Large intestine (tissue), 3 donors: Measurements from ENCODE around the gene KCNK7. TPM values are rescaled to one million over a fixed set of nuclear protein-coding genes. Genes with fewer than 3 reads are reported as not detected.

Source experiments
- DNase-seq, 2 donors: peaks; one replicate each; pipeline versions ENCODE4 v3.0.0 to v3.0.0-alpha.2; 2013
- H3K27ac ChIP-seq: one replicate; pipeline ENCODE4 v1.5.1; 2013; ENCODE audit warnings: low read length
- H3K27me3 ChIP-seq: 2 replicates; pipeline ENCODE4 v1.6.1; 2013; ENCODE audit warnings: low read length; ENCODE audit not compliant: control insufficient read depth, insufficient read depth
- H3K36me3 ChIP-seq: 2 replicates; pipeline ENCODE4 v1.6.1; 2013; ENCODE audit warnings: low read length; ENCODE audit not compliant: control insufficient read depth, insufficient read depth
- H3K4me1 ChIP-seq: one replicate; pipeline ENCODE4 v1.6.1; 2013; ENCODE audit warnings: low read length; ENCODE audit not compliant: control insufficient read depth, insufficient read depth
- H3K4me3 ChIP-seq: one replicate; pipeline ENCODE4 v1.5.1; 2013; ENCODE audit warnings: low read length
- H3K9me3 ChIP-seq: one replicate; pipeline ENCODE4 v1.6.1; 2013; ENCODE audit warnings: mild to moderate bottlenecking, low read depth, low read length, moderate library complexity; ENCODE audit not compliant: control insufficient read depth
- WGBS: methylation state at CpG from one replicate; pipeline ENCODE4 v1.1.5; 2013; ENCODE audit warnings: low lambda C conversion rate; ENCODE audit not compliant: insufficient coverage; 5-methylcytosine and 5-hydroxymethylcytosine counted together
- polyA plus RNA-seq: library from polyadenylated mRNA; unstranded; fragments of 120-200 nt; gene quantifications from one replicate; pipeline ENCODE4 v1.2.1, GENCODE V29; 2013

The KCNK7 gene
- polyA plus RNA-seq, 1 donor: 0.49 TPM

DNA sequence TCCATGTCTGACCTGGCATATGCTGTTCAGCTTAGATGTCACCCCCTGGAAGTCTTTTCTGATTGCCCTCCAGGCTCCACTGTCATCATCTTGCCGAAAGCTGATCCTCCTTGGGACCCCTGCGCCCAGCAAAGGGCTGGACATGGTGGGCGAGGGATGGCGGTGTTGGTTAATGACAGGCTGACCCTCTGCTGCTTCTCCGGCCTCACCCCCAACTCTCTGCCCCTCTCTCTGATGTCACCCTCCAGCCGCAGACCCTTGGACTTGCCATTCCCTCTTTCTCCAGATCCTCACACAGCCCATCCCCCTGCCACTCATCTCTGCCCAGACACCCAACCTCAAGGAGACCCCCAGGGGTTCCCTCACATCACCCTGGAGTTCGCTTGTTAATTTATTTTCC is 17.5 kb downstream of the KCNK7 start:
- Histone ChIP-seq H3K4me1 (peaks cover 55% of the 10 kb centered on the region), H3K27me3 (no peaks in the 10 kb centered on the region), H3K4me3 (no peak overlapping the region), H3K27ac (peak overlapping the region; percentile 50), H3K9me3 (no peaks in the 10 kb centered on the region), H3K36me3 (peaks cover 33% of the 10 kb centered on the region)
- no CpG with 5 or more reads among the region's 7 CpGs for WGBS
- no peak for DNase-seq

DNA sequence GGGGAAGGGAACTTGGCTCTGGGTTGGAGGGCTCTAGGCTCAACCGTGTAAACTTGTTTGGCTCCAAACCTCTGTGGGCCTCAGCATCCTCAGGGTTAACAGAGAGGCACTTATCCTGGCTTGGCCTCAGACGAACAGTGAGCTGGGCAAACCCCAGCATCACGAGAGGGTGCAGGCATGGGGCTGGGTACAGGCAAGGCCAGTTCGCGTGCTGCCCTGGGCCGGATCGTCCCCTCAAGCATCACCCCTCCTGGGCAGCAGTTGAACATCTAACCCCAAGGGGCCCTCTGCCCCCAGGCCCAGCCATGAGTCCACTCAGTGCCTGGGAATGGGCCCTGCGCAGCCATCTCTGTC is 17.9 kb downstream of the KCNK7 start:
- WGBS: no CpG with 5 or more reads among the region's 8 CpGs
- no peak for DNase-seq

DNA sequence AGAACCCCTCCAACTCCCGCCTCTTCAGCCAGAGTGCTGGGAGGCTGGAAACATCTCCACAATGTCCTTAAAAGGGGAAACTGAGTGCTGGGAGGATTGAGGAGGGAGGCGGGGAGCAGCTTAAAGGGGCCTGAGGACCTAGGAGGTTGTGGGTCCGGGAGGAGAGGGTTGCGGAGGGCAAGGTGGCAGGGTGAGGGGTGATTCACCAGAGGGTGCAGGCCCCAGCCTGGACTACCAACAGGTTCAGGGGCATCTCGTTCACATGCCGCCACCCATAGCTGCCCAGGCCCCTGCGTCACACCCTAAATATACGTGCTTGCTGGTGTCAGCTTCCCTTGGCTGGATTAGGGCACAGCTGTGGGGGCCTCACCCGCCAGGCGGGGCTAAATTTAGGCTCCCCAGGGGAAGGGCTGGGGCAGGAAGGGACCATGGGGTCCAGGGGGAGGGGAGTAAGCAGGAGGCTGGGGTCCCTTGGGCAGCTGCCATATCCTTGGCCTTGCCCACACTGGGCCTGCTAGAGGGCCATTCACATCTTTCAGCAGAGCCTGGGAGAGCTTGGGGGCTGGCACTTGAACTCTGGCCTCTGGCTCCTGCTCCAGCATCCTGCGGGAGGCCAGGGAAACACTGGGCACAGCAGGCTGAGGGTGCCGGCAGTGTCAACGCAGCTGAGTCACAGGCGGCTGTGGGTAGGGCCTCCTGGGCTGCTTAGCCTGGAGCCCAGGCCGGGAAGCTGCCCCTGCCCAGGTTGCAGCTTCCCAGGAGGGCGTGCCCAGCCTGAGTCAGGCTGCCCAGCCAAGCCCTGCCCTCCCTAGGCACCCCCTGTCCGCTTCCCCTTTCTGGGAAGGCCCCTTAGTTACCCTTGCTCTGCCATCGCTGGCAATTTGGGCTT is 18.5 kb downstream of the KCNK7 start:
- Histone ChIP-seq H3K27ac (peak overlapping the region; percentile 27), H3K4me3 (peak overlapping the region; percentile 64), H3K27me3 (no peaks in the 10 kb centered on the region), H3K9me3 (no peaks in the 10 kb centered on the region), H3K4me1 (peaks cover 57% of the 10 kb centered on the region), H3K36me3 (peaks cover 31% of the 10 kb centered on the region)
- peak in 1 of 2 donors; percentile 71 for DNase-seq
- WGBS: no CpG with 5 or more reads among the region's 18 CpGs

More for the DNA sequence above, 17.9 kb downstream of the KCNK7 start:
- Histone ChIP-seq H3K4me3 (peak overlapping the region; percentile 64), H3K27me3 (no peaks in the 10 kb centered on the region), H3K27ac (peak overlapping the region; percentile 50), H3K36me3 (peaks cover 33% of the 10 kb centered on the region), H3K4me1 (peaks cover 57% of the 10 kb centered on the region), H3K9me3 (no peaks in the 10 kb centered on the region)

DNA sequence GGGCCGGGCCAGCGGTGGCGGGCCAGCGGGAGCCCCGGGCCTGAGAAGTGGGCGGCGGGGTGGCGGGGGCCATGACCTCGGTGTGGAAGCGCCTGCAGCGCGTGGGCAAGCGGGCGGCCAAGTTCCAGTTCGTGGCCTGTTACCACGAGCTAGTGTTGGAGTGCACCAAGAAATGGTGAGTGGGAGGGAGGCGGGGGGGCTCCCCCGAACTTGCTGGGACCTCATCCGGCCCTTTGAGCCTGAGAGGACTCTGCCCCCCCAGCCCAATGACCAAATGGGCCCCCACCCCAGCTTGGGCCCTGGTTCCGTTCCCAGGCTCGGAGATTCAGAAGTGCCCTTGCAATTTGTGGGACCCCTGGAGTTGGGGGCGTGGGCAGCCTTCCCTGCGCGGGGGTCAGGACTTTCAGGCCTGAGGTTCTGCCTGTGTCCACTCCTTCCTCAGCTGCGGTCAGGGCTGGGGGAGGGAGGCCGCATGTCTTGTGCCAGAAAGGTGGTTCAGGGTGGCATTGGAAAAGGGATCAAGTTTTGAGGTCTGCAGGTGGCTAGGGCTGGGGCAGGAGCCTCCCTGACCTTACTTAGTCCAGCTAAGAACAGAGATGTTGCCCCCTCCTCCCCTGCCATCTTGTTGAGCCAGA is 19.3 kb downstream of the KCNK7 start:
- no peak for DNase-seq
- no peaks in the 10 kb centered on the region for H3K9me3 ChIP-seq
- peaks cover 64% of the 10 kb centered on the region for H3K4me1 ChIP-seq
- peak overlapping the region; percentile 64 for H3K4me3 ChIP-seq
- no peaks in the 10 kb centered on the region for H3K27me3 ChIP-seq
- WGBS: no CpG with 5 or more reads among the region's 26 CpGs
- H3K36me3 ChIP-seq: peaks cover 24% of the 10 kb centered on the region
- H3K27ac ChIP-seq: peak overlapping the region; percentile 27

DNA sequence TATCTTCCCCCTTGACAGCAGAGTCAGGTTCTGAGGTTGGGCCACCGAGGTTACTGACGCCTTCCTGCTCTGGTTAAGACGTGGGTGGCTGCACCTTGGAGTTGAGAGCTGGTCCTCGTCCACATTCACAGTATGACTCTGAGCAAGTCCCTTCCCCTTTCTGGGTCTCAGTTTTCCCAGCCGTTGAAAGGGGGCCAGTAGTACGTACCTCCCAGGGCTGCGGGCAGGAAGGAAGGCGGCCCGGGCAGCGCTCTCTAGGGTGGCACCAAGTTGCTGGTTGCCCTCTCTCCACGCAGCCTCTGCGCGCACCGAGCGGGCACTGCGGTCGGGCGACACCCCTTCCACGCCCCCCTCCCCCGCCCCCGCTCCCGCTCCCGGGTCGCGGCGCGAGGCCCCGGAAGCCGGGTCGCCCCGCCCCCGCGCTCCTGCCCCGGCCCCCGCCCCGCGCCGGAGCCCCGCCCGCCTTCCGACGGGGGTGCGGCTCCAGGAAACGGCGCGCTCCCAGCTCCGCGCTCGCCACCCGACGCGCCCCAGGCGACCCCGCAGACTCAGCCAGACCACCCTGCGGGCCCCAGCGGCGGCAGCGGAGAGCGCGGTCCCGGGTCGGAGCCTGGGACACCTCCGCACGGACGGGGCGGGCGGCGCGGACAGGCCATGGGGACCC is 19.9 kb downstream of the KCNK7 start, which contains the start of gene EHBP1L1:
Gene EHBP1L1, plus strand, starts transcription at position 486 of the 664 bp plus-strand sequence. CDS start 250 bp downstream, outside the sequence.
- Histone ChIP-seq H3K9me3 (no peaks in the 10 kb centered on the region), H3K27ac (peak within 1 kb of the TSS; percentile 80), H3K36me3 (peaks cover 17% of the 10 kb centered on the region), H3K4me1 (peaks cover 71% of the 10 kb centered on the region), H3K4me3 (peak within 1 kb of the TSS; percentile 64), H3K27me3 (no peaks in the 10 kb centered on the region)
- WGBS: no CpG with 5 or more reads among the region's 69 CpGs
- DNase-seq: peak in 1 of 2 donors; percentile 72

DNA sequence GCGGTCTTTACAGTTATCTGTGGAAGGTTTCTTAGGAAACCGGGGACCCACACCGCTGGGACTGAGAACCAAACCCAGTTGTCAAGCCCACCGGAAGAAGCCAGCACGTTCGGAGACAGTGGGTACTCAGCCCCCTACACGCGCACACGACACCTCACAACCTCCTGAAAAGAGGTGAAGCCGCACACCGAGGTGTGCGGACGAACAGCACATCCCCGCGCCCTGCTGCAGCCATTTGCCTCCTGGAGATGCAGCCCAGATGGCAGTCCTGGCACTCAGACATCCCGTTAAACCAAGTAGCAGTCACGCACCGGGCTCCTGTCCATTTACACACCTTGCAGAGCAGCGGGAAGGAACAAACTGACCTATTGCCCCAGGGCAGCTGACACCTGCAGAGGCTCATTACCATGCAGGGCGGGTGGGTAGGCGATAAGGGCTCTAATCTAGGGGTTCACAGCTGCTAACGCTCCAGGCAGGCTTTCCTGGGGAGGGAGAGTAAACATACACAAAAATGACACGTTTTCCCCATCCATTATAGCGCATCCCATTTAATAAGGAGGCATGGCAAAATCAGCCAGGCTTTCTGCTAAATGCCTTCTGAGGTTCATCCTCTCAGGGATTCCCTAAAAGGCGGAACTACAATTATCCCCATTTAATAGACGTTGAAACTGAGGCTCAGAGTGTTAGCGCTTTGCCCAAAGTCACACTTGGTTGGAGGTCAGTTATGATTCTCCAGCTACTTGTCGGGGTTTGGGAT is 20.6 kb downstream of the KCNK7 start:
- WGBS: no CpG with 5 or more reads among the region's 28 CpGs
- Histone ChIP-seq H3K27me3 (no peaks in the 10 kb centered on the region), H3K36me3 (peaks cover 10% of the 10 kb centered on the region), H3K9me3 (peaks cover 3% of the 10 kb centered on the region), H3K4me3 (peak overlapping the region; percentile 48), H3K4me1 (peaks cover 71% of the 10 kb centered on the region), H3K27ac (peak overlapping the region; percentile 80)
- DNase-seq: peak; percentile 82 to 91

DNA sequence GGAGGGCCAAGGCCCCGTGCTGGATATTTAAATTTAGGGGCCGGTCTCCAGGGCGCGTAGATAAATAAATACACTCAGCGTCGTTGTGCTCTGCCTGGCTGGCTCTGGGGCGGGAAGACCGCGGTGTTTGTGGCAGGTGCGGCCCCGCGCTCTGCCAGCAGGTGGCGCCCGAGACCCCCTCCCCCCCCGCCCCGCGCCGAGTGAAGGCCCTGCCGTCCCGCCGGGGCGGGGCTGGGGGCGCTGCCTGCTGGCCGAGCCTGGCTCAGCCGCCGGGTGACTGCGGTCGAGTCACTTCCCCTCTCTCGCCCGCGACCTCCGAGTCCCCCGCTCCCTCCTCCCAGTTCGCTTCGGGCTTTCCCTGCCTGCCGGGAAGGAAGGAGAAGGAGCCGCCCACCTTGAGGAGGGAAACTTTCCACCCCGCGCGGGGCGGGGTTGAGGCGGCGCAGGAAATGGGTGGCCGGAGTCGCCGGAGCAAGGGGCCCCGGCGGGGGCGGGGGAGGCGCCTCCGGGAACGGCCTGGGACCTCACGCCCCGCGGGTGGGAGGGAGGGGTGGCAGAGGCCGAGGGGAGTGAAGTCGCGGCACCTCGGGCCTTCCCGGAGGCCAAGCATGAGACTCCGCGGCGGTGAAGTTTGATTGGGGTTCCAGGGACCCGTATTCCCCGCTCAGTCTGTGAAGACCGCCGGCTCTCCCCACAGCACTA is 21.3 kb downstream of the KCNK7 start:
- H3K4me3 ChIP-seq: peak overlapping the region; percentile 48
- no peaks in the 10 kb centered on the region for H3K27me3 ChIP-seq
- peaks cover 71% of the 10 kb centered on the region for H3K4me1 ChIP-seq
- peak; percentile 84 to 90 for DNase-seq
- H3K36me3 ChIP-seq: peaks cover 4% of the 10 kb centered on the region
- H3K9me3 ChIP-seq: peaks cover 3% of the 10 kb centered on the region
- WGBS: no CpG with 5 or more reads among the region's 67 CpGs
- H3K27ac ChIP-seq: peak overlapping the region; percentile 80

DNA sequence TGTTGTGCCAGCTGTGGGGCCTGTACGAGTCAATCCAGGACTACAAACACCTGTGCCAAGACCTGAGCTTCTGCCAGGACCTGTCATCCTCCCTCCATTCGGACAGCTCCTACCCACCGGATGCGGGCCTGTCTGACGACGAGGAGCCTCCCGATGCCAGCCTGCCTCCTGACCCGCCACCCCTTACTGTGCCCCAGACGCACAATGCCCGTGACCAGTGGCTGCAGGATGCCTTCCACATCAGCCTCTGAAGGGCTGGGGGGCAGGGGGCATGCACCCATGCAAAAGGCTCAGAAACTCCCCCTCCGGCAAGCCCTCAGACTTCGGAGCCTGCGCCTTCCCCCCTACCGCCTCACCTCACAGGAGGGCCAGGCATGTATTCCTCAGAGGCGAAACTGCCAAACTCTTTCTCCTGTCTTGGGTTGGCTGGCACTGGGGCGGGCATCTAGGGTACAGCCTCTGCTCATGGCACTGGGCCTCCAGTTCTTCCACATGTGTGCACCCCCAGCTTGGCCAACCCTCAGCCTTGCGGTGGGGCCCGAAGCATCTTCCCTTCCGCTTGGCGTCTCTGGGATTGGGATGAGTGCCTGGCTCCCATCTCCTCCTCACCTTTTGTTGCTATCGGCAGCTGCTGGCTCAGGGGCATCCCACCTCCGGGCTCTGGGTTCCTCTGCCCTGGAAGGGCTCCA is 22.1 kb downstream of the KCNK7 start:
- H3K9me3 ChIP-seq: peaks cover 3% of the 10 kb centered on the region
- no peaks in the 10 kb centered on the region for H3K27me3 ChIP-seq
- no peak for DNase-seq
- no CpG with 5 or more reads among the region's 22 CpGs for WGBS
- peaks cover 4% of the 10 kb centered on the region for H3K36me3 ChIP-seq
- peaks cover 71% of the 10 kb centered on the region for H3K4me1 ChIP-seq
- H3K4me3 ChIP-seq: peak overlapping the region; percentile 46
- peak overlapping the region; percentile 17 for H3K27ac ChIP-seq

DNA sequence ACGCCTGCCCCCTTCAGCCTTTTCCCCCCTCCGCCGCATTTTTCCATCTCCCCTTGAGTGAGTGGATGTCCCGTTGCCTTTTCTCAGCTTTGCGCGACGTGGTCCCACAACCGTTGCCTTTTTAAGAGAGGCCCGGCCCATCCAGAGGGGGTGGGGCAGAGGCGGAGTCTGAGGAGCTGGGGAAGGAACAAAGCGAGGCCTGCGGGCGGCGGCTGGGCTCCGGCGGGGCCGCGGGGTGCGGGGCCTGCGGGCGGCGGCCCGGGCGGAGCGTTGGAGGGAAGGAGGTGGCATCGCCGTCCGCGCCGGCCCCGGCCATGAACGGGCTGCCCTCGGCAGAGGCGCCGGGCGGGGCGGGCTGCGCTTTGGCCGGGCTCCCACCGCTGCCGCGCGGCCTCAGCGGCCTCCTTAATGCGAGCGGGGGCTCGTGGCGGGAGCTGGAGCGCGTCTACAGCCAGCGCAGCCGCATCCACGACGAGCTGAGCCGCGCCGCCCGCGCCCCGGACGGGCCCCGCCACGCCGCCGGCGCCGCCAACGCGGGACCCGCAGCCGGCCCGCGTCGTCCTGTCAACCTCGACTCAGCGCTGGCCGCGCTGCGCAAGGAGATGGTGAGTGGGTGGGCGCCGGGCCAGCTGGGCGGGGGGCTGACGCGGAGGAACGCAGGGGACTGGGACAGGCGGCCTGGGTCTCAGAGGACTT is 23.1 kb downstream of the KCNK7 start, which contains the start of gene FAM89B:
Gene FAM89B, plus strand, starts transcription at position 183 of the 696 bp plus-strand sequence. Its CDS starts 132 bp downstream, at position 315.
- DNase-seq: peak; percentile 85 to 91
- Histone ChIP-seq H3K27me3 (no peaks in the 10 kb centered on the region), H3K36me3 (peaks cover 7% of the 10 kb centered on the region), H3K9me3 (peaks cover 3% of the 10 kb centered on the region), H3K4me3 (peak within 1 kb of the TSS; percentile 46), H3K4me1 (peaks cover 60% of the 10 kb centered on the region), H3K27ac (peak within 1 kb of the TSS; percentile 54)
- WGBS: no CpG with 5 or more reads among the region's 86 CpGs
